HepG2 (cell line): Measurements from ENCODE around the gene ADH4. TPM values are rescaled to one million over a fixed set of nuclear protein-coding genes. Genes with fewer than 3 reads are reported as not detected.

Experiments used
- ARID5B ChIP-seq: IDR thresholded peaks from 2 replicates; pipeline ENCODE4 v1.4.0; 2020; ENCODE audit warnings: mild to moderate bottlenecking, missing genetic modification reagents
- CREBL2 ChIP-seq: sonication (generic); formaldehyde crosslinking; IDR thresholded peaks from 2 replicates; pipeline ENCODE4 v1.8.1; 2023; ENCODE audit warnings: missing genetic modification reagents, mild to moderate bottlenecking, borderline replicate concordance
- CSRNP2 ChIP-seq: sonication (generic); formaldehyde crosslinking; conservative IDR thresholded peaks from 2 replicates; pipeline ENCODE4 v1.8.0; 2022; ENCODE audit warnings: low read depth, missing genetic modification reagents
- DPF2 ChIP-seq: sonication (generic); formaldehyde crosslinking; IDR thresholded peaks from 2 replicates; pipeline ENCODE4 v1.4.0; 2020; ENCODE audit warnings: mild to moderate bottlenecking, low read depth, missing genetic modification reagents, borderline replicate concordance
- FLYWCH1 ChIP-seq: sonication (generic); formaldehyde crosslinking; IDR thresholded peaks from 2 replicates; pipeline ENCODE4 v1.8.1; 2023; ENCODE audit warnings: mild to moderate bottlenecking, missing genetic modification reagents
- FOXA3 ChIP-seq: IDR thresholded peaks from 2 replicates; pipeline ENCODE4 v1.6.1; 2016; ENCODE audit warnings: missing genetic modification reagents, missing compliant biosample characterization
- FOXO1 ChIP-seq: sonication (generic); formaldehyde crosslinking; IDR thresholded peaks from 2 replicates; pipeline ENCODE4 v1.4.0; 2020; ENCODE audit warnings: missing genetic modification reagents
- HNRNPH1 ChIP-seq: fragments of 200-400 bp; formaldehyde crosslinking; optimal IDR thresholded peaks from 2 replicates; pipeline ENCODE3; 2017; ENCODE audit warnings: mild to moderate bottlenecking, low read depth, low read length
- ISL2 ChIP-seq: sonication (generic); formaldehyde crosslinking; IDR thresholded peaks from 2 replicates; pipeline ENCODE4 v1.5.0; 2020; ENCODE audit warnings: missing genetic modification reagents
- MAFK ChIP-seq, 2 experiments: IDR thresholded peaks in 1 of 2; conservative IDR thresholded peaks in 1 of 2; 2 replicates each; pipeline ENCODE4 v1.6.1; 2011; ENCODE audit warnings: improper control_type of control experiment in 2 of 2, low read length in 2 of 2
- MTA3 ChIP-seq: sonication (generic); formaldehyde crosslinking; IDR thresholded peaks from 2 replicates; pipeline ENCODE4 v1.4.0; 2020; ENCODE audit warnings: missing genetic modification reagents
- SMC3 ChIP-seq: IDR thresholded peaks from 2 replicates; pipeline ENCODE4 v1.6.1; 2011; ENCODE audit warnings: low read length, improper control_type of control experiment
- SMYD3 ChIP-seq: sonication (generic); formaldehyde crosslinking; IDR thresholded peaks from 2 replicates; pipeline ENCODE4 v1.8.1; 2023; ENCODE audit warnings: mild to moderate bottlenecking, missing genetic modification reagents
- SOX13 ChIP-seq, 3 experiments: fragments of 450-650 bp in 1 of 3; sonication (generic) in 1 of 3; formaldehyde crosslinking in 1 of 3; IDR thresholded peaks in 2 of 3; conservative IDR thresholded peaks in 1 of 3; 2 replicates each; pipeline versions ENCODE4 v1.5.0 to v1.6.1; 2016 to 2020; ENCODE audit warnings: antibody characterized with exemption in 1 of 3, mild to moderate bottlenecking in 1 of 3, missing compliant biosample characterization in 1 of 3, missing genetic modification reagents in 1 of 3, moderate library complexity in 1 of 3
- TCF7 ChIP-seq: sonication (generic); IDR thresholded peaks from 2 replicates; pipeline ENCODE4 v1.6.1; 2016; ENCODE audit warnings: antibody characterized with exemption, low read depth
- TRIM24 ChIP-seq: sonication (generic); formaldehyde crosslinking; IDR thresholded peaks from 2 replicates; pipeline ENCODE4 v1.8.0; 2022; ENCODE audit warnings: mild to moderate bottlenecking, missing genetic modification reagents
- ZFYVE20 ChIP-seq: sonication (generic); formaldehyde crosslinking; IDR thresholded peaks from 2 replicates; pipeline ENCODE4 v1.8.0; 2023; ENCODE audit warnings: low read depth, mild to moderate bottlenecking, moderate library complexity, missing genetic modification reagents, borderline replicate concordance
- ZNF333 ChIP-seq: sonication (generic); formaldehyde crosslinking; IDR thresholded peaks from 2 replicates; pipeline ENCODE4 v1.4.0; 2020; ENCODE audit warnings: mild to moderate bottlenecking, missing genetic modification reagents, borderline replicate concordance
- ZNF34 ChIP-seq: sonication (generic); formaldehyde crosslinking; IDR thresholded peaks from 2 replicates; pipeline ENCODE4 v1.4.0; 2020; ENCODE audit warnings: mild to moderate bottlenecking, missing genetic modification reagents, borderline replicate concordance
- ZNF343 ChIP-seq: sonication (generic); formaldehyde crosslinking; IDR thresholded peaks from 2 replicates; pipeline ENCODE4 v1.4.0; 2020; ENCODE audit warnings: mild to moderate bottlenecking, missing genetic modification reagents
- ZNF430 ChIP-seq: sonication (generic); formaldehyde crosslinking; IDR thresholded peaks from 2 replicates; pipeline ENCODE4 v1.9.0; 2021; ENCODE audit warnings: mild to moderate bottlenecking, missing genetic modification reagents
- ZSCAN31 ChIP-seq: sonication (generic); formaldehyde crosslinking; IDR thresholded peaks from 2 replicates; pipeline ENCODE4 v1.5.0; 2020; ENCODE audit warnings: low read depth, mild to moderate bottlenecking, missing genetic modification reagents
- polyA plus RNA-seq, 8 experiments: library from polyadenylated mRNA; depleted of rRNA in 3 of 8; stranded (reverse) in 7 of 8; unstranded in 1 of 8; fragments of >200 nt; fragmentation: Illumina TruSeq in 4 of 8; extraction: Trizol in 4 of 8; gene quantifications; 2 replicates each; pipeline versions ENCODE4 v1.2.1 to v1.2.3, GENCODE V29; 2011 to 2016; ENCODE audit warnings: low read depth in 4 of 8, missing spikeins in 1 of 8, mixed read lengths in 1 of 8; ENCODE audit not compliant: insufficient read depth in 1 of 8
- total RNA-seq, 5 experiments: library from RNA; depleted of rRNA; stranded (reverse); fragments of >200 nt; fragmentation: Illumina TruSeq; extraction: Trizol; gene quantifications; 2 replicates each; pipeline ENCODE4 v1.2.3, GENCODE V29; 2016; ENCODE audit warnings: low read depth in 1 of 5
- TF ChIP-seq, protein P1 (sequence below): sonication (generic); formaldehyde crosslinking; IDR thresholded peaks from 2 replicates; pipeline ENCODE4 v1.4.0; 2020; ENCODE audit warnings: mild to moderate bottlenecking, low read depth, missing genetic modification reagents
- TF ChIP-seq, protein P2 (sequence below): sonication (generic); formaldehyde crosslinking; IDR thresholded peaks from 2 replicates; pipeline ENCODE4 v1.4.0; 2020; ENCODE audit warnings: low read depth, mild to moderate bottlenecking, missing genetic modification reagents

ADH4 gene
- total and polyA plus RNA-seq, 2 of the 13 experiments (the other 11 are each of a cell fraction or from before 2014, with no cell fraction given) = 24.3 to 31.1 TPM

DNA sequence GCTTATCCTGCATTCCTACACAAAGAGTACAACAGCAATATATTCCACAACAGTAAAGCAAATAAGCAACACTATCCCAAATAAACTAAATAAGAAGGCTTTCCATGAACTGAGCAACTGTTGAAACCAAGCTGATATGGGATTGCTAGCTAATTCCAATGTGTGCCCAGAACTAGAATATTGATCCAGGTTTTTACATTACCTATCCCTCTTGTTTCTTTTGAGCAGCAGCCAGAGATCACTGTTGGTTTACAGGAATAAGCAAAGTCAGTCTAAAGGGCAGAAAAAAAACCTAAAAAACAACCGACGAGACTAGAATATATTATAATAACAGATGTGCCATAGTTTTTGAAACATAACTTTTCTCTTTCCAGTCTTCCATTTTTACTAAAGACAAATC, 22.4 kb upstream of the ADH4 start (continued):
- no peak for TF ChIP-seq FOXO1
- TF ChIP-seq SMC3 = no peak
- no peak for TF ChIP-seq MTA3
- TF ChIP-seq, protein P1, sequence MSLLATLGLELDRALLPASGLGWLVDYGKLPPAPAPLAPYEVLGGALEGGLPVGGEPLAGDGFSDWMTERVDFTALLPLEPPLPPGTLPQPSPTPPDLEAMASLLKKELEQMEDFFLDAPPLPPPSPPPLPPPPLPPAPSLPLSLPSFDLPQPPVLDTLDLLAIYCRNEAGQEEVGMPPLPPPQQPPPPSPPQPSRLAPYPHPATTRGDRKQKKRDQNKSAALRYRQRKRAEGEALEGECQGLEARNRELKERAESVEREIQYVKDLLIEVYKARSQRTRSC (CRISPR knock-in tag) = no peak
- no peak for TF ChIP-seq FLYWCH1 (CRISPR knock-in tag)
- no peak for TF ChIP-seq ZNF34 (CRISPR knock-in tag)
- no peak for TF ChIP-seq CREBL2
- TF ChIP-seq ZFYVE20 (CRISPR knock-in tag) = no peak
- no peak for TF ChIP-seq ISL2 (CRISPR knock-in tag)
- peak; percentile 22; the same call in 1 of the 2 replicates for TF ChIP-seq ARID5B (CRISPR knock-in tag)
- TF ChIP-seq SMYD3 = no peak
- no peak for TF ChIP-seq DPF2 (CRISPR knock-in tag)
- peak; percentile 17; the same call in 1 of the 2 replicates for TF ChIP-seq TCF7
- TF ChIP-seq TRIM24 = no peak
- no peak for TF ChIP-seq HNRNPH1
- TF ChIP-seq CSRNP2 (CRISPR knock-in tag) = no peak
- TF ChIP-seq MAFK (conservative IDR thresholded peaks at IDR 0.05 in 1 of 2, IDR thresholded peaks at IDR 0.05 in 1 of 2; ENCODE audit: low read length in 2 of 2) = no peak
- TF ChIP-seq ZNF333 (CRISPR knock-in tag) = no peak
- TF ChIP-seq, protein P2, sequence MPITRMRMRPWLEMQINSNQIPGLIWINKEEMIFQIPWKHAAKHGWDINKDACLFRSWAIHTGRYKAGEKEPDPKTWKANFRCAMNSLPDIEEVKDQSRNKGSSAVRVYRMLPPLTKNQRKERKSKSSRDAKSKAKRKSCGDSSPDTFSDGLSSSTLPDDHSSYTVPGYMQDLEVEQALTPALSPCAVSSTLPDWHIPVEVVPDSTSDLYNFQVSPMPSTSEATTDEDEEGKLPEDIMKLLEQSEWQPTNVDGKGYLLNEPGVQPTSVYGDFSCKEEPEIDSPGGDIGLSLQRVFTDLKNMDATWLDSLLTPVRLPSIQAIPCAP = no peak
- no peak for TF ChIP-seq SOX13 (IDR thresholded peaks at IDR 0.05)
- no peak for TF ChIP-seq SOX13 (CRISPR knock-in tag; conservative IDR thresholded peaks at IDR 0.05 in 1 of 2, IDR thresholded peaks at IDR 0.05 in 1 of 2)
- no peak for TF ChIP-seq ZNF343
- 0 out of 2 replicates have a peak, but pooled peaks have one; percentile 9 for TF ChIP-seq FOXA3 (CRISPR knock-in tag)
- no peak for TF ChIP-seq ZNF430 (CRISPR knock-in tag)
- no peak for TF ChIP-seq ZSCAN31 (CRISPR knock-in tag)
